GM12891 (cell line): ENCODE data around the gene COL17A1.

Experiments
- POLR2A ChIP-seq: IDR thresholded peaks from 2 replicates; pipeline ENCODE4 v1.6.1; 2011; ENCODE audit warnings: low read depth, low read length, control low read depth
- POLR2AphosphoS5 ChIP-seq: IDR thresholded peaks from 2 replicates; pipeline ENCODE4 v1.6.1; 2011; ENCODE audit warnings: low read depth, low read length, control low read depth
- POU2F2 ChIP-seq: IDR thresholded peaks from 2 replicates; pipeline ENCODE4 v1.6.1; 2011; ENCODE audit warnings: low read depth, mild to moderate bottlenecking, control low read depth, low read length, moderate library complexity
- SPI1 ChIP-seq: IDR thresholded peaks from 2 replicates; pipeline ENCODE4 v1.6.1; 2011; ENCODE audit warnings: low read depth, low read length, control low read depth
- TAF1 ChIP-seq: IDR thresholded peaks from 2 replicates; pipeline ENCODE4 v1.6.1; 2011; ENCODE audit warnings: low read depth, low read length, control low read depth

DNA sequence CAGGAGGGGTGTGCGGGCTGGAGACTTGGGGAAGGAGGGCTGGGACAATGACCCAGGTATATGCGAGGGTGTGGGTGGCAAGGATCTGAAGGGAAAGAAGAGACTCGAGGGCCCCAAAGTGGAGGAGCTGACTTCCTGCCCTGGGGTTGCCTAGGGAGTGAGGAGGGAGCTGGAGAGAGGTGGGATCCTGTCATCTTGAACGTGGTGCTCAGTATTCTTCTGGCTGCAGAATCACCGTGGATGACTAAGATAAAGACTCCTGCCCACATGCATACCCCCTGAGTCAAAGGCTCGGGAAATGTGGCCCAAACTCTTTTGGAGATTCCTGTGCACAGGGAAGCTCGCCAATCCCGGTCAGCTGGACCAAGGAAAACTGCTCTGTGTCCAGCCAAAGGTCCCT lies 31.2 kb downstream of the COL17A1 start:
- TF ChIP-seq POLR2A: no peak
- no peak for TF ChIP-seq POLR2AphosphoS5
- TF ChIP-seq TAF1: no peak
- no peak for TF ChIP-seq POU2F2
- no peak for TF ChIP-seq SPI1
